ENCODE results near the gene FOXP1.

Gene FOXP1

GRCh38 chr3:71062037-71062932 is 521.2 kb downstream of the FOXP1 start:
- Histone ChIP-seq H2AFZ (ENCODE audit: low read depth, low read length) (no peak overlapping the region), H4K20me1 (ENCODE audit: insufficient read depth, low read length) (peaks cover 83% of the 10 kb centered on the region), H3K4me2 (ENCODE audit: low read length) (peak overlapping the region; percentile 89), H3K4me1 (ENCODE audit: low read length) (peaks cover 74% of the 10 kb centered on the region), H3K9ac (ENCODE audit: low read length) (peak overlapping the region; percentile 93), H3K27me3 (ENCODE audit: low read depth, low read length) (no peaks in the 10 kb centered on the region), H3K4me3 (ENCODE audit: low read length) (peak overlapping the region; percentile 86), H3K27ac (ENCODE audit: low read length) (peak overlapping the region; percentile 94), H3K9me3 (ENCODE audit: insufficient read depth, low read length) (no peaks in the 10 kb centered on the region), H3K36me3 (replicated peaks; ENCODE audit: low read depth, low read length) (peaks cover 6% of the 10 kb centered on the region), H3K79me2 (ENCODE audit: low read length) (peaks cover 100% of the 10 kb centered on the region)
- no peak for TF ChIP-seq EZH2phosphoT487 (IDR thresholded peaks at IDR 0.05; ENCODE audit: low read depth)
- no peak for TF ChIP-seq CTCF (IDR thresholded peaks at IDR 0.05; ENCODE audit: low read depth, low read length)

- H2AFZ ChIP-seq (ENCODE audit: low read depth, low read length): no peak overlapping the region
- H3K27me3 ChIP-seq (ENCODE audit: low read depth, low read length): no peaks in the 10 kb centered on the region
- no peaks in the 10 kb centered on the region for H3K9me3 ChIP-seq (ENCODE audit: insufficient read depth, low read length)
- TF ChIP-seq CTCF (IDR thresholded peaks at IDR 0.05; ENCODE audit: low read depth, low read length) (no peak), EZH2phosphoT487 (IDR thresholded peaks at IDR 0.05; ENCODE audit: low read depth) (no peak)
- H4K20me1 ChIP-seq (ENCODE audit: insufficient read depth, low read length): peaks cover 82% of the 10 kb centered on the region
- H3K4me3 ChIP-seq (ENCODE audit: low read length): peak overlapping the region; percentile 86
- H3K79me2 ChIP-seq (ENCODE audit: low read length): peaks cover 100% of the 10 kb centered on the region
- peaks cover 73% of the 10 kb centered on the region for H3K4me1 ChIP-seq (ENCODE audit: low read length)
- H3K36me3 ChIP-seq (replicated peaks; ENCODE audit: low read depth, low read length): peaks cover 6% of the 10 kb centered on the region
- peak overlapping the region; percentile 94; the same call in 1 of the 2 replicates for H3K27ac ChIP-seq (ENCODE audit: low read length)
- H3K4me2 ChIP-seq (ENCODE audit: low read length): peak overlapping the region; percentile 89
- peak overlapping the region; percentile 93 for H3K9ac ChIP-seq (ENCODE audit: low read length)
Measured at GRCh38 chr3:71061581-71061980, 521.9 kb downstream of the FOXP1 start.

- Histone ChIP-seq H3K36me3 (replicated peaks; ENCODE audit: low read depth, low read length) (peaks cover 9% of the 10 kb centered on the region), H3K9ac (ENCODE audit: low read length) (peak overlapping the region; percentile 93), H3K4me2 (ENCODE audit: low read length) (peak overlapping the region; percentile 89), H3K27ac (ENCODE audit: low read length) (peak overlapping the region; percentile 20; the same call in 1 of the 2 replicates), H2AFZ (ENCODE audit: low read depth, low read length) (no peak overlapping the region), H3K9me3 (ENCODE audit: insufficient read depth, low read length) (no peaks in the 10 kb centered on the region), H3K4me1 (ENCODE audit: low read length) (peaks cover 73% of the 10 kb centered on the region), H3K4me3 (ENCODE audit: low read length) (peak overlapping the region; percentile 86), H3K27me3 (ENCODE audit: low read depth, low read length) (no peaks in the 10 kb centered on the region), H4K20me1 (ENCODE audit: insufficient read depth, low read length) (peaks cover 83% of the 10 kb centered on the region), H3K79me2 (ENCODE audit: low read length) (peaks cover 100% of the 10 kb centered on the region)
- TF ChIP-seq EZH2phosphoT487 (IDR thresholded peaks at IDR 0.05; ENCODE audit: low read depth) (no peak), CTCF (IDR thresholded peaks at IDR 0.05; ENCODE audit: low read depth, low read length) (no peak)
Measured at GRCh38 chr3:71061037-71061436, 522.5 kb downstream of the FOXP1 start.

- H3K36me3 ChIP-seq (replicated peaks; ENCODE audit: low read depth, low read length): peaks cover 14% of the 10 kb centered on the region
- H3K4me3 ChIP-seq (ENCODE audit: low read length): peak overlapping the region; percentile 86
- no peaks in the 10 kb centered on the region for H3K27me3 ChIP-seq (ENCODE audit: low read depth, low read length)
- no peak for TF ChIP-seq EZH2phosphoT487 (IDR thresholded peaks at IDR 0.05; ENCODE audit: low read depth)
- TF ChIP-seq CTCF (IDR thresholded peaks at IDR 0.05; ENCODE audit: low read depth, low read length): no peak
- peaks cover 85% of the 10 kb centered on the region for H4K20me1 ChIP-seq (ENCODE audit: insufficient read depth, low read length)
- peaks cover 73% of the 10 kb centered on the region for H3K4me1 ChIP-seq (ENCODE audit: low read length)
- peak overlapping the region; percentile 20; the same call in 1 of the 2 replicates for H3K27ac ChIP-seq (ENCODE audit: low read length)
- H2AFZ ChIP-seq (ENCODE audit: low read depth, low read length): no peak overlapping the region
- H3K9ac ChIP-seq (ENCODE audit: low read length): peak overlapping the region; percentile 93
- no peaks in the 10 kb centered on the region for H3K9me3 ChIP-seq (ENCODE audit: insufficient read depth, low read length)
- H3K4me2 ChIP-seq (ENCODE audit: low read length): peak overlapping the region; percentile 89
- peaks cover 100% of the 10 kb centered on the region for H3K79me2 ChIP-seq (ENCODE audit: low read length)
Measured at GRCh38 chr3:71060536-71060935, 523.0 kb downstream of the FOXP1 start.

Measured in OCI-LY3 (cell line).